Measurements from ENCODE around the gene HJURP. TPM values are rescaled to one million over a fixed set of nuclear protein-coding genes. Genes with fewer than 3 reads are reported as not detected.

The HJURP gene
- total RNA-seq, 1 experiment from 2014 or later: 67.1 TPM

DNA sequence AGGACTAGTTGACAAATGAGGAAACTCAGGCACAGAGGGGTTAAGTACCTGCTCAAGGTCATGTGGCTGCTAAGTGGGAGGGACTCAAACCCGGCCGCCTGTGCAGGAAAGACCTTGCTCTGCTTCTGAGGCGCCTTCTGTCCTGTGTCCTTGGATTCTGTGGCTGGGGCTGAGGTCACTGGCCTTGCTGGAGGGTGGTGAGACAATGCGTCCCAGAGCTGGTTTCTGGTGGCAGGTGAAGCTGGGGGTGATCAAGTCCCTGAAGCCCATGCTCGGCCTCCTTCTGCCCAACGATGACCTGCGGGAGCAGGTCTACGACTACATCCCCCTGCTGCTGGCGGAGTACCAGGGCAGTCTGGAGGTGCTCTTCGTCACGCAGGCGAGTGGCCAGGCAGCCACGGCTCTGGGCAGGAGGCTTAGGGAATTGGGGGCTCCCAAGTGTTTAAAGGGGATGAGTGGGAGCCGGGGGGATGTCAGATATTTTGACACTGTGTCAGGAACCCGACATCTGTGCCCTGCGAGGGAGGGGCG, 60.1 kb downstream of the HJURP start:
- no peak for DNase-seq
- H3K27me3 ChIP-seq: no peaks in the 10 kb centered on the region

DNA sequence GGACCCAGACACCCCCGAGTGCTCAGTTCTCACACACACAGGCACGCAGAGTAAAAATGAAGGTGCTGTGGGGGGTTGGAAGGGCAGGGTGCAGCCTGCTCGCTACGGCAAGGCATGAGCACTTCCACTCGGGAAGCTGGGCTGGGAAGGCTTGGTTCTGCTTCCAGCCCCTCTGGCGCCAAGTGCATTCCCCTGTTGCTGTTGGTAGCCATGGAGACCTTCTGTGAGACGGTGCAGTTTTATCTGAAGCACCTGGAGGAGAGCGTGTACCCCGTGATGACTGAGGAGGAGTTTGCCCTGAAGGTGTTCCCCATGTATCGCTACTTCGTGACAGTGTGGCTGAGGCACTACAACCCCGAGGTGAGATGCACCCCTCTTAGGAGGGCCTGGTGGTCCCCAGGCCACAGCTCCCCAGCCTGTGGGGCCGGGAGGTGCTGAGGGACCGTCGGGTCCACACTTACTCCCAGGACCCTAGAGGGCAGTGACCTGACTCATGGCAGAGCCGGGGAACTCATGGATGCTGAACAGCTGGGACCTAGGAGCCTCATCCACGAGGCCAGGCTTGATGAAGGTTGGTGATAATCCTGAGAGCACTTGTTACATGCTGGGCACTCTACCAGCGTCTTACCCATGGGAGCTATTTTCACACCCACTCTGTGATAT, 60.7 kb downstream of the HJURP start:
- DNase-seq: no peak
- Histone ChIP-seq H3K36me3 (no peaks in the 10 kb centered on the region), H3K9me3 (no peaks in the 10 kb centered on the region), H3K4me3 (no peak overlapping the region), H3K27me3 (no peaks in the 10 kb centered on the region)

More for the DNA sequence above, 60.1 kb downstream of the HJURP start:
- no peak overlapping the region for H3K4me3 ChIP-seq
- H3K9me3 ChIP-seq: no peaks in the 10 kb centered on the region
- no peaks in the 10 kb centered on the region for H3K36me3 ChIP-seq

DNA sequence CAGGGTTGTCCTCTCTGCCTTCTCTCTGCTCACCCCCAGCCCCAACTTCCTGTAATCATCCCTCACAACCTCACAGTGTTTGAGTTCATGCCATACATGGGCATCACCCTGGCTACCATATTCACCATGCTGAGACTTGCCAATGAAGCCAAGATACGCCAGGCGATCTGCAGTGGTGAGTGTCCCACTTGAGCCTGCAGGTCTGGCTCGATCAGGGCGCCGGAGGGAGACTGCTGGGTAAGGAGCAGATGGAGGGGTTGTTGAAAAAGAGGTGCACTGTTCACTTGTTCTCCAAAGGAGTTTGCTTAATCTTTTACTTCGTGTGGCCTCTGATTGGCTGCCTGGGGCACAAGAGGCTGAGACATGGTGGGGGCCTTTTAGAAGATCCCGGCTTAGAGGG, 61.6 kb downstream of the HJURP start:
- Histone ChIP-seq H3K36me3 (no peaks in the 10 kb centered on the region), H3K9me3 (no peaks in the 10 kb centered on the region), H3K4me3 (no peak overlapping the region), H3K27me3 (no peaks in the 10 kb centered on the region)
- no peak for DNase-seq

DNA sequence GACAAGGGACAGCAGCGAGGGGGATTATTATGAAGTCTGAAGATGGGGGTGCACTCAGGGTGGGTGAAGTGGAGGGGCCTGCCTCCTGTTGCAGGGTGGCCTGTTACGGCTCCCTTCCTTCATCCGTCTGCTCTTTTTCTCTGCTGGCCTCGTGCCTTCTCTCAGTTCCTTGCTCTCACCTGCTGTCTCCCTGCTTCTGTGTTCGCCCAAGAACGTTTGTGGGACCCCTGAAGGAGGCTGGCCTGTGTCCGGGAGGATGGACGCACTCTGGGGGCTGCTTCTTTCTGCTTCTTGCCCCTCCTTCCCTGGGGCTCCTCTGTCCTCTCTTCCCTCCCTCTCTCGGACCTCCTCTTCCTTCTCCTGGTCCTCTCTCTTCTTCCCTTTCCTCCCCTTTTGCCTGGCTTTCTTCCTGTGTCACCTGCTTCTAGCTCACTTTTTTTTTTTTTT, 62.4 kb downstream of the HJURP start:
- H3K4me3 ChIP-seq: no peak overlapping the region
- no peaks in the 10 kb centered on the region for H3K9me3 ChIP-seq
- no peak for DNase-seq
- H3K27me3 ChIP-seq: no peaks in the 10 kb centered on the region
- H3K36me3 ChIP-seq: no peaks in the 10 kb centered on the region

DNA sequence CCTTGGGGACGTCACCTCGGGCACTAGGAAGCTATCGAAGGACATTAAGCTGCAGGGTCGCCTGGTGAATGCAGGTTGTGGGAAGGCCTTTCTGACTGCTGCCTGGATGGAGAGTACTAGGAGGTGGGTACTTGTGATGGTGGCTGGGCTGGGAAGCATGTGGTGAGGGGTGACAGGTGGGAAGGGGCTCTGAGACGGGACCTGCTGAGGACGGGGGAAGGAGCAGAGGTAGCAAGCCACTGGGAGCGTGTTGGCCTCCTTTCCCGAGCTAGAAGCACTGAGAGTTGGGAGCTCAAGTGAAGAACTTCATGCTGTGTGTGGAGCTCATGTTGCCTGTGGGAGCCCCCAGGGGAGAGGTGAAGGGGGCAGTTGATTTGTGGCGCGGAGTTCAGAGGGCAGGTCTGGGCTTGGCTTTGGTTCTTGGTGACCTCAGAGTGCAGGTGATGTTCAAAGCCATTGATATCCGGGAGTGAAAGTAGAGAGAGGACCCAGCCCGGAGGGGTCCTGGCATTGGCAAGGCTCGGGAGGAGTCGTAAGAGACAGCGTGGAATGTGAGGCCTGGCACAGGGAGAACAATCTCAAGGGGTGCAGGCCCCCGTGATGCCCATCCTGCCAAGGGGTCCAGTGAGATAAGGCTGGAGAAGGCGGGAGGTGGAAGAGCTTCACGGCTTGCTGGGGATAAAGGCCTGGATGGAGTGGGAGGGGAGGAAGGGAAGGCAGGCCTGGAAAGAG, 63.0 kb downstream of the HJURP start:
- DNase-seq: no peak
- H3K36me3 ChIP-seq: no peaks in the 10 kb centered on the region
- H3K27me3 ChIP-seq: no peaks in the 10 kb centered on the region
- no peaks in the 10 kb centered on the region for H3K9me3 ChIP-seq
- H3K4me3 ChIP-seq: no peak overlapping the region

DNA sequence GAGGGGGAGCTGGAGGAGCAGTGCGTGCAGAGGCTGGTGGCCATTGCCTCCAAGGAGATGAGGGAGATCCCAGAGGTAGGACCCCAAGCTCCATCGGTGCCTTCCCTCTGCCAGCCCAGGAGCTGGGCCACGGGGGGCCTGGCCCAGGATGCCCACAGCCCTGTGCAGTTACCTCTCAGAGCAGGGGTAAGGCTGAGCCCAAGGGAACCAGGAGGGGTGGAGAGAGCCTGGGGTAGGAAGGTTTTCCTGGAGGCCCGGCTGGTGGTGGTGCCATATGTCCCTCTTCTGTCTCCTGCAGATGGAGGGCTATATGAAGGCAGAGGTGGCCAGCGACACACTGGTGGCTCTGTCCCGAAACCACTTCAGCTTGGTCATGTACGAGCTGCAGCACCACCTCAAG, 64.8 kb downstream of the HJURP start:
- Histone ChIP-seq H3K9me3 (no peaks in the 10 kb centered on the region), H3K27me3 (no peaks in the 10 kb centered on the region), H3K4me3 (no peak overlapping the region), H3K36me3 (no peaks in the 10 kb centered on the region)
- DNase-seq: no peak

Other genes starting within 250 kb of the HJURP start
- 0.27 and 2.2 TPM in 2 replicates for gene UGT1A8, start 236.9 kb downstream of the HJURP start, total RNA-seq (2014; rRNA removed; shearing (Covaris generic); ENCODE audit: low replicate concordance)
- gene UGT1A10, start 218.1 kb downstream of the HJURP start, total RNA-seq (2014; rRNA removed; shearing (Covaris generic); ENCODE audit: low replicate concordance): 0.27 and 0.33 TPM in 2 replicates
- gene UGT1A9, start 182.6 kb downstream of the HJURP start, total RNA-seq (2014; rRNA removed; shearing (Covaris generic); ENCODE audit: low replicate concordance): not detected in 2 replicates
- gene UGT1A7, start 172.6 kb downstream of the HJURP start, total RNA-seq (2014; rRNA removed; shearing (Covaris generic); ENCODE audit: low replicate concordance): 0.10 TPM in 1 of 2 replicates, not detected in the other
- gene UGT1A6, start 161.6 kb downstream of the HJURP start, total RNA-seq (2014; rRNA removed; shearing (Covaris generic); ENCODE audit: low replicate concordance): 0.20 and 0.35 TPM in 2 replicates
- not detected in 2 replicates for gene UGT1A5, start 141.6 kb downstream of the HJURP start, total RNA-seq (2014; rRNA removed; shearing (Covaris generic); ENCODE audit: low replicate concordance)
- not detected in 2 replicates for gene UGT1A4, start 135.8 kb downstream of the HJURP start, total RNA-seq (2014; rRNA removed; shearing (Covaris generic); ENCODE audit: low replicate concordance)
- not detected in 2 replicates for gene UGT1A3, start 125.5 kb downstream of the HJURP start, total RNA-seq (2014; rRNA removed; shearing (Covaris generic); ENCODE audit: low replicate concordance)
- gene UGT1A1, start 94.3 kb downstream of the HJURP start, total RNA-seq (2014; rRNA removed; shearing (Covaris generic); ENCODE audit: low replicate concordance): not detected in 2 replicates
- not detected in 2 replicates for gene MROH2A, start 76.2 kb downstream of the HJURP start, total RNA-seq (2014; rRNA removed; shearing (Covaris generic); ENCODE audit: low replicate concordance)
- not detected in 2 replicates for gene TRPM8, start 62.8 kb upstream of the HJURP start, total RNA-seq (2014; rRNA removed; shearing (Covaris generic); ENCODE audit: low replicate concordance)
- not detected in 2 replicates for gene SPP2, start 196.2 kb upstream of the HJURP start, total RNA-seq (2014; rRNA removed; shearing (Covaris generic); ENCODE audit: low replicate concordance)

Measured in MG63 (cell line).